ENCODE results near the gene TACR1.

DNA sequence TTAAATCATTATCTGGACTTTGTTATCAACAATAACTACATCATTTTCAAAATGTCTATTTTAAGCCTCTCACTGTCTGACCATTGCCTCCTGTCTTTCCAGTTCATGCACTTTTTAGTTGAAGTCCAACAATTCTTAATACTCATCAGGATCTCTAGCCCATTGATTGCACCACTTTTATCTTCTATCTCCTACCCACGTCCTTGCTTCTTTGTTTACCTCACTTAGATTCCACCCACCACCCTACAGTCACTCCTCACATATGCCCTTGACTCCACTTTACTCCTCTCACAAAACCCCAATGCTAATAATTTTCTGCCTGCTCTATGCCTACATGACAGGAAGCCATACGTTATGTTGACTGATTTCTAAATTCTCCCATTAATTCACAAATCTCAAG, 21.9 kb downstream of the TACR1 start:
- TF ChIP-seq TAF1 (IDR thresholded peaks at IDR 0.05; ENCODE audit: low read depth) (no peak), YY1 (IDR thresholded peaks at IDR 0.05; ENCODE audit: low read depth) (no peak), EP300 (IDR thresholded peaks at IDR 0.05; ENCODE audit: borderline replicate concordance) (no peak)
- TF ChIP-seq, protein P1, sequence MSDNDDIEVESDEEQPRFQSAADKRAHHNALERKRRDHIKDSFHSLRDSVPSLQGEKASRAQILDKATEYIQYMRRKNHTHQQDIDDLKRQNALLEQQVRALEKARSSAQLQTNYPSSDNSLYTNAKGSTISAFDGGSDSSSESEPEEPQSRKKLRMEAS (IDR thresholded peaks at IDR 0.05): no peak
